ENCODE measurements around the gene GOLT1A. TPM values are rescaled to one million over a fixed set of nuclear protein-coding genes. Genes with fewer than 3 reads are reported as not detected.

Gene GOLT1A
- total RNA-seq, 4 donors from 2014 or later = 1.1 TPM; not detected in 3

DNA sequence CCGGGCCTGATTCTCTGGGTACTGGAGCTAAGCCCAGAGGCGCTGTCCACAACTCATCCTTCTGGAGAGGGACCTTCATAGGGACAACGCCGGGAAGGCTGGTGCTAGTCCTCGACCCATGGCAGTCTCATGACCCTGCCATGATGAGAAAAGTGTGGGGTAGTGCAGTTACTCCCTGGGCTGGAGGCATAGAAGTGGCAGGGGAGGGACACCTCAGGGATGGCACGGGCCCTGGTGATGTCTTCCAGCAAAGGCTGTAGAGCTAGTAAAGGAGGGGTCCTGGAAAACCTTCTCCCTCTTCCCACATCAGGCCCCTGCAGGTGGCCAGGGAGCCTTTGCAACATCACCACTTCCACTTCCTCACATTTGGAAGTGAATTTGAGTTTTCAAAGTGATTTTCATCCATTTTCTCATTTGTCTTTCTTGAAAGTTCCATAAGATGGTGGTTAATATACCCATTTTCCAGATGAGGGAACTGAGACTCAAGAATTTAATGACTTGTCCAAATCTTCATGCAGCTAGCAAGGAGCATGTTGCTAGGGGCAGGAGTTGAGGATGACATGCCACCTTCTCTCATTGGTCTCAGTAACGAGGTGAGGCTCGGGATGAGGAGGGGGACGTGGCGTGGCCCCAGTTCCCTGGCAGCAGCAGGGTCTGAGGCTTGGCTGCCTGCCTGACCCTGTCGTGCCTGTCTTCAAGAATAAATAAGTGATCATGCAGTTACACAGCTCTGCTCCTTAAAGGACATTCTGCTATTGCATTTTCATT lies 3.3 kb upstream of the GOLT1A start:
- no peak overlapping the region for H3K4me3 ChIP-seq
- H3K27ac ChIP-seq = no peak overlapping the region
- no peaks in the 10 kb centered on the region for H3K36me3 ChIP-seq
- 53 to 69% methylated on average over 5 of the region's 11 CpGs for WGBS, 2 donors (ENCODE audit: low coverage in 1 of 2)
- H3K9me3 ChIP-seq = no peaks in the 10 kb centered on the region
- H3K27me3 ChIP-seq = peaks cover 49% of the 10 kb centered on the region
- ATAC-seq = no peak
- TF ChIP-seq POLR2A (IDR thresholded peaks at IDR 0.05) (no peak), POLR2AphosphoS5 (IDR thresholded peaks at IDR 0.05) (no peak)
- TF ChIP-seq, protein P1, sequence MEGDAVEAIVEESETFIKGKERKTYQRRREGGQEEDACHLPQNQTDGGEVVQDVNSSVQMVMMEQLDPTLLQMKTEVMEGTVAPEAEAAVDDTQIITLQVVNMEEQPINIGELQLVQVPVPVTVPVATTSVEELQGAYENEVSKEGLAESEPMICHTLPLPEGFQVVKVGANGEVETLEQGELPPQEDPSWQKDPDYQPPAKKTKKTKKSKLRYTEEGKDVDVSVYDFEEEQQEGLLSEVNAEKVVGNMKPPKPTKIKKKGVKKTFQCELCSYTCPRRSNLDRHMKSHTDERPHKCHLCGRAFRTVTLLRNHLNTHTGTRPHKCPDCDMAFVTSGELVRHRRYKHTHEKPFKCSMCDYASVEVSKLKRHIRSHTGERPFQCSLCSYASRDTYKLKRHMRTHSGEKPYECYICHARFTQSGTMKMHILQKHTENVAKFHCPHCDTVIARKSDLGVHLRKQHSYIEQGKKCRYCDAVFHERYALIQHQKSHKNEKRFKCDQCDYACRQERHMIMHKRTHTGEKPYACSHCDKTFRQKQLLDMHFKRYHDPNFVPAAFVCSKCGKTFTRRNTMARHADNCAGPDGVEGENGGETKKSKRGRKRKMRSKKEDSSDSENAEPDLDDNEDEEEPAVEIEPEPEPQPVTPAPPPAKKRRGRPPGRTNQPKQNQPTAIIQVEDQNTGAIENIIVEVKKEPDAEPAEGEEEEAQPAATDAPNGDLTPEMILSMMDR (IDR thresholded peaks at IDR 0.05) = no peak
- H3K4me1 ChIP-seq = peaks cover 0 to 14% (median 5%) of the 10 kb centered on the region in 3 donors

DNA sequence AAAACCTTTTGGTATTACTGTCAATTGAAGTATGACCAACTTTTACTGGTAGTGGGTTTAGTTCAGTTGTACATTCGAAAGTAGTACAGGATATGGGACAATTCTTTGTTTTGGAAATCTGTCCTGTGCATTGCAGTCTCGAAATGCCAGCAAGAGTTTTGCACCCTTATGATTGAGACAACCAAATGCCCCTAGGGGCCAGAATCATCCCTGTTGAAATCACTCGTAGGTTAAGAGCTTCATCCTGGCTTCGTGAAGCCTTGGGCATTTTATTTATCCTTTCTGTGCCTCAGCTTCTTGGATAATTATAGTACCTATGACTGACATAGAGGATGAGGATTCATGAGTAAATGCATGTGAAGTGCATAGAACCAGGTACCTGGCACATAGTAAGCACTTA lies 2.4 kb upstream of the GOLT1A start:
- Histone ChIP-seq H3K4me3 (no peak overlapping the region), H3K36me3 (no peaks in the 10 kb centered on the region), H3K9me3 (no peaks in the 10 kb centered on the region), H3K27me3 (peaks cover 56% of the 10 kb centered on the region), H3K27ac (no peak overlapping the region), H3K4me1 (peaks cover 0 to 14% (median 5%) of the 10 kb centered on the region in 3 donors)
- 85 to 90% methylated on average over 4 of the region's 4 CpGs for WGBS, 2 donors (ENCODE audit: low coverage in 1 of 2)
- TF ChIP-seq POLR2AphosphoS5 (IDR thresholded peaks at IDR 0.05) (no peak), EP300 (IDR thresholded peaks at IDR 0.05) (no peak), POLR2A (IDR thresholded peaks at IDR 0.05) (no peak)
- TF ChIP-seq, protein P1 (IDR thresholded peaks at IDR 0.05) = no peak
- ATAC-seq = no peak

DNA sequence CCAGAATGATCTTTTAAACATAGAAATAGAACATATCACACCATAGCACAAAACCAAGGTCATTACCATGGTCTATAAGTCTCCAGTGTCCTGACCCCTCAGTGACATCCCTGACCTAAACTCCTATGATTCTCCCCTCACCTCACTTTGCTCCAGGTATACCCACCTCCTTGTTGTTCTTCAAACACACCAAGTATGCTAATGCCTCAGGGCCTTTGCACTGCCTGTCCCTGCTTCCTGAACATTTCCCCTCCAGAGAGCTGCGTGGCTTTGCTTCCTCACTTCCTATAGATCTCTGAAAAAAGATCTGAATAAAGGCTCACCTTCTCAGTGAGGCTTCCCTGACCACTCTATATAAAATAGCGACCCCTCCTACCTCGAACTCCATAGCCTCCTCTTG lies 1.1 kb downstream of the GOLT1A start:
- 82% methylated on average over 3 of the region's 3 CpGs; no CpG with 5 or more reads in 1 of the 2 donors for WGBS, 2 donors (ENCODE audit: low coverage in 1 of 2)
- TF ChIP-seq POLR2A (IDR thresholded peaks at IDR 0.05) (no peak), POLR2AphosphoS5 (IDR thresholded peaks at IDR 0.05) (no peak), EP300 (IDR thresholded peaks at IDR 0.05) (no peak)
- TF ChIP-seq, protein P1 (IDR thresholded peaks at IDR 0.05) = no peak
- Histone ChIP-seq H3K36me3 (no peaks in the 10 kb centered on the region), H3K4me1 (peaks cover 0 to 14% (median 5%) of the 10 kb centered on the region in 3 donors), H3K4me3 (no peak overlapping the region), H3K9me3 (no peaks in the 10 kb centered on the region), H3K27ac (no peak overlapping the region), H3K27me3 (peaks cover 69% of the 10 kb centered on the region)
- ATAC-seq = no peak

GRCh38 chr1:204211046-204211445 lies 2.7 kb downstream of the GOLT1A start:
- H3K27ac ChIP-seq = no peak overlapping the region
- H3K4me1 ChIP-seq = peaks cover 0 to 22% (median 5%) of the 10 kb centered on the region in 3 donors
- H3K27me3 ChIP-seq = peaks cover 69% of the 10 kb centered on the region
- H3K9me3 ChIP-seq = no peaks in the 10 kb centered on the region
- no peak for ATAC-seq
- 60 to 72% methylated on average over 1 to 7 of the region's 7 CpGs for WGBS, 2 donors (ENCODE audit: low coverage in 1 of 2)
- H3K36me3 ChIP-seq = no peaks in the 10 kb centered on the region
- no peak for TF ChIP-seq EP300 (IDR thresholded peaks at IDR 0.05)
- TF ChIP-seq, protein P1 (IDR thresholded peaks at IDR 0.05) = no peak
- no peak for TF ChIP-seq POLR2A (IDR thresholded peaks at IDR 0.05)
- TF ChIP-seq POLR2AphosphoS5 (IDR thresholded peaks at IDR 0.05) = no peak
- no peak overlapping the region for H3K4me3 ChIP-seq

DNA sequence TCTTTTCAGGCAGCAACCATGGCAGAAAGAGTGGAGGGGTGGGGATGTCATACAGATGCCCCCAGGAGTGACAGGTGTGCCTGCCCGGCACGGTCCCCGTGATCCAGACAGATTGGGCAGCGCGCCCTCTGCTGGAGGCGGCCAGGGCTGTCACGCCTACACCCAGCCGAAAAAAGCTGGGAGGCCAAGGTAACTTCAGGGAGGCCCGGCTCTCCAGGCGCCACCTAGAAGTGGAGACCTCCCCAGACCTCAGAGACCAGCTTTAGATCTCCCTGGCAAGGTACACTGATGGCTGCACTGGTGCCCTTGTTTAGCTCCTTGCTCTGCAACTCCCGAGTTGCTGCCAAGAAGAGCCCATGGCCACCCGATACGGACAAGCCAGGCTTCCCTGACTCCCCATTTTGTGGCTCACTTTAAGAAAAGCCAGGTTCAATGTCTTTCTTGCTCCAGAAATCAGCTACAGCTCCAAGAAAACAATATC lies 6.6 kb downstream of the GOLT1A start:
- TF ChIP-seq, protein P1 (IDR thresholded peaks at IDR 0.05) = peak; percentile 58 to 85 (median 68)
- TF ChIP-seq EP300 (IDR thresholded peaks at IDR 0.05) = no peak
- no peak for TF ChIP-seq POLR2A (IDR thresholded peaks at IDR 0.05)
- peak; percentile 78 for ATAC-seq

More for the DNA sequence above, 6.6 kb downstream of the GOLT1A start:
- H3K27me3 ChIP-seq = peaks cover 80% of the 10 kb centered on the region
- WGBS, 2 donors (ENCODE audit: low coverage in 1 of 2) = 100% methylated on average over 1 of the region's 13 CpGs; no CpG with 5 or more reads in 1 of the 2 donors
- no peak overlapping the region for H3K4me3 ChIP-seq
- H3K9me3 ChIP-seq = no peaks in the 10 kb centered on the region
- peaks cover 0 to 9% (median 0%) of the 10 kb centered on the region in 3 donors for H3K4me1 ChIP-seq
- no peak overlapping the region for H3K27ac ChIP-seq
- H3K36me3 ChIP-seq = no peaks in the 10 kb centered on the region
